ENCODE measurements around the gene SPRED3.
"Not testable (repeated sequence)": the region's sequence is repeated elsewhere in the genome, so short reads cannot be mapped to it uniquely, and the experiment has no call there.

Gene SPRED3

DNA sequence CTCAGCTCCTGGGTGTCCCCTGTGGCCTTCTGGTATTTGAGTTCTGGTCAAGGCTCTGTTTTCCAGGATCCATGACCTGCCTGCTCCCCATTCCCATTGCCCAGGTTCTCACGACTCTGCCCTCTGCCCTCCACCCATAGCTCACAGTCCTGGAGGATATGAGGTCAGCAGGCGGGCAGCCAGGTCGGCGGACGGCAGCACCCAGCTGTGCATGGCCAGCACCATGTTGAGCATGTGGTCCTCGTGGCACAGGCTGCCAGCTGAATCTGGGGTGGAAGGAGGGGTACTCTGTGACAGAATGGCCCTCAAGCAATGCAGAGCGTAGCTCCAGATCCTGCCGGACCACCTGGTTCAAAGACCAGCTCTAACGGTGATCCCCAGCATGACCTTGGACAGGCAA lies 32.4 kb downstream of the SPRED3 start:
- no peak for DNase-seq (ENCODE audit: low read depth)

DNA sequence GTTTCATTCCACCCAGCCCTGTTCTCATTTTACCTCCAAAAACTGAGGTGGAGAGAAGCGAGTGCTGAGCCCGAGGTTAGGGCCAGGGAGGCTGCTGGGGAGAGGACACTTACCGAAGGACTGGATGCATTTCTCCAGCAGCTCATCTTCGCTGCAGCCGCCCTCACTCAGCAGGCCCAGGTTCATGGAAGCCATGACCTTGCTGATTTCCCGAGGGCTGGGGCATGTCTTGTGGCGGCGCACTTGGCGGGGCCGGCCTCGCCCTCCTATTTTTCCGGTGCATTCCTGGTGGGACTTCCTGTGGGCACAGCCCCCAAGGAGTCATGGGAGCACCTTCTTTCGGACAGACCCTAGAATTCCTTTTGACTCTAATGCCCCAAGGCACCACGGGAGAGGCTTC lies 33.4 kb downstream of the SPRED3 start:
- no peak for DNase-seq (ENCODE audit: low read depth)

DNA sequence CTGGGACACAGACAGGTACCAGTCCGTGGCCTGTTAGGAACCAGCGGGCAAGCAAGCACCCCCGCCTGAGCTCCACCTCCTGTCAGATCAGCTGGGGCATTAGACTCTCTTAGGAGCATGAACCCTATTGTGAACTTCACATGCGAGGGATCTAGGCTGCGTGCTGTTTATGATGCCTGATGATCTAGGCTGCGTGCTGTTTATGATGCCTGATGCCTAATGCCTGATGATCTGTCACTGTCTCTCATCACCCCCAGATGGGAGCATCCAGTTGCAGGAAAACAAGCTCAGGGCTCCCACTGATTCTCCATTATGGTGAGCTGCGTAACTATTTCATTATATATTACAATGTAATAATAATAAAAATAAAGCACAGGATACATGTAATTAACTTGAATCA lies 33.9 kb downstream of the SPRED3 start:
- no peak for DNase-seq (ENCODE audit: low read depth)

DNA sequence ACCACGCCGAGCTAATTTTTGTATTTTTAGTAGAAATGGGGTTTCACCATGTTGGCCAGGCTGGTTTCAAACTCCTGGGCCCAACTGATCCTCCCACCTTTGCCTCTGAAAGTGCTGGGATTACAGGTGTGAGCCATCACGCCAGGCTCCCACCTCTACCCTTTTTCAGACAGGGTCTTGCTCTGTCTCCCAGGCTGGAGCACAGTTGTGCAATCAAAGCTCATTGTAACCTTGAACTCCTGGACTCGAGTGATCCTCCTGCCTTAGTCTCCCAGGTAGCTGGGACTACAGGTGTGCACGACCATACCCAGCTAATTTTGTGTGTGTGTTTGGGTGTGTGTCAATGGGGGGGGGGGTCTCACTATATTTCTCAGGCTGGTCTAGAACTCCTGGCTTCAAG lies 35.8 kb downstream of the SPRED3 start:
- DNase-seq (ENCODE audit: low read depth), result no peak

DNA sequence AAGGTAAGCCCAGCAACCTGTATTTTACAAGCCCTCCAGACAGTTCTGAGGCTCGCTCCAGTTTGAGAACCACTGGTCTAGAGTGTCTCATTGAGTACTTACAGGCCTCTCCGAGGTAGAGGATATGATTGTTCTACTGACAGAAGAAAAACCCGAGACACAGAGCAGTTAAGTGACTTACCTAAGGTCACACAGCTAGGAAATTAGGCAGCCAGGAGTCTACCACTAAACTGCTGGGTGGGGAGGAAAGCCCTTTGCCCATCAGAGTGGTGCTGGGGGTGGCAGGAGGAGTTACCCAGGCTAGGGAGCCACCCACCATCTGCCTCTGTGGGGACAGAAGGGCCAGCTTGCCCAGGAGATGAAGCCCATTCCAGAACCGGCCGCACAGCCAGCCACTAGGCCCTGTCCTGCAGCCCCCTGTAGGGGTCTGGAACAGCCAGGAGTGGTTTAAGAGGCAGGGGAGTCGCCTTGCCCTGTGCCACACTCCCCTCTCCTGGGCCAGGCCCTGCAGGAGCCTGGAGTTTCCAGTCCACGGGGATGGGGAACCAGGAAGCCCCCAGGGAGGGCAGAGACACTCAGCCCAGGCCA lies 36.8 kb downstream of the SPRED3 start:
- DNase-seq (ENCODE audit: low read depth), result no peak

DNA sequence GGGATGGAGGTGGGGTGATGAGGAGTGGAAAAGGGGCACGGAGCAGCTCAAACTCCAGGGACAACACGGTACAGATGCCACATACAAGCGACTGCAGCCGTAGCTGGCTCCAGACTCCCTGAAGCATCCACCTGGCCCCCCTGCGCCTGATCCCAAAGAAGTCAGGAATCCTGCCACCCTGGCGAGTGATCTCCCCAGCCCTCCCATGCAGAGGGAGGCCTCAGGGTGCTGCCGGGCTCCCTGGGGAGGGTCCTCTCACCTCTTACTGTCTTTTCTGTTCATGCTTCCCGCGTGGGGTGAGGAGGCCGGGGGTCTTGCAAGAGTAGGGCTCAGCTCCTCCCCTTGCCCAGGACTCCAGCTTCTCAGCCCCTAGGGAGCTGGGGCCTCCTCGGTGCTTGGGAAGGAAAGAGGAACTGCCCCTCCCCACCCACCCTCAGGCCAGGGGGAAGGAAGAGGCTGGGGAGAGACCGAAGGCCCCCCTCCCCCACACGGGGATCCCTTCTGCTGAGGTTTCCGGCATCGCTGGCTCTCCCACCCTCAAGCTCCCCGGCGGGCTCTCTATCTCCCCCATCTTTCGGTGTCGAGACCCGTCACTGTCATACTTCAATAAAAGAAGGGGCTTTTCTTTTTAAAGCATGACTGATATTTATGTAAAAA lies 37.4 kb downstream of the SPRED3 start, which contains the start of gene RASGRP4:
Gene RASGRP4 (minus strand): TSS at position 410 of the 657 bp plus-strand sequence. CDS start 128 bp downstream, at position 282.
- no peak for DNase-seq (ENCODE audit: low read depth)

DNA sequence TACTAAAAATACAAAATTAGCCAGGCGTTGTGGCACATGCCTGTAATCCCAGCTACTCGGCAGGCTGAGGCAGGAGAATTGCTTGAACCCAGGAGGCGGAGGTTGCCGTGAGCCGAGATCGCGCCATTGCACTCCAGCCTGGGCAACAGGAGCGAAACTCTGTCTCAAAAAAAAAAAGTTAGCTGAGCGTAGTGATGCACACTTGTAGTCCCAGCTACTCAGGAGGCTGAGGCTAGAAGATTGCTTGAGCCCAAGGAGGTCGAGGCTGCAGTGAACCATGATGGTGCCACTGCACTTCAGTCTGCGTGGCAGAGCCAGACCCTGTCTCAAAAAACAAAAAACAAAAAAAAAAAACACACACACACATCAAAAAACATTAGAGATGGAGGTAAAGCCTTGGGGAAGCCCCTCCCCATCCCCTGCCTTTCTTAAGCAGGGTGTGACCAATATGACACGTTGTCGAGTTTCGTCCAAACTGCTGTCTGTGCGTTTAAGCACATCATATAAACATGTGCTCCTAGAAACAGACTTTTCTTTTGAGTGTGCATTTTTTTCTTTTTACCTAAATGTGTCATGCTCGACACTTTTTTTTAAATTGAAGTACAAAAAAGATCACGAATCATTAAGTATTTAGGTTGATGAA lies 38.7 kb downstream of the SPRED3 start:
- not testable (repeated sequence) for DNase-seq (ENCODE audit: low read depth)

DNA sequence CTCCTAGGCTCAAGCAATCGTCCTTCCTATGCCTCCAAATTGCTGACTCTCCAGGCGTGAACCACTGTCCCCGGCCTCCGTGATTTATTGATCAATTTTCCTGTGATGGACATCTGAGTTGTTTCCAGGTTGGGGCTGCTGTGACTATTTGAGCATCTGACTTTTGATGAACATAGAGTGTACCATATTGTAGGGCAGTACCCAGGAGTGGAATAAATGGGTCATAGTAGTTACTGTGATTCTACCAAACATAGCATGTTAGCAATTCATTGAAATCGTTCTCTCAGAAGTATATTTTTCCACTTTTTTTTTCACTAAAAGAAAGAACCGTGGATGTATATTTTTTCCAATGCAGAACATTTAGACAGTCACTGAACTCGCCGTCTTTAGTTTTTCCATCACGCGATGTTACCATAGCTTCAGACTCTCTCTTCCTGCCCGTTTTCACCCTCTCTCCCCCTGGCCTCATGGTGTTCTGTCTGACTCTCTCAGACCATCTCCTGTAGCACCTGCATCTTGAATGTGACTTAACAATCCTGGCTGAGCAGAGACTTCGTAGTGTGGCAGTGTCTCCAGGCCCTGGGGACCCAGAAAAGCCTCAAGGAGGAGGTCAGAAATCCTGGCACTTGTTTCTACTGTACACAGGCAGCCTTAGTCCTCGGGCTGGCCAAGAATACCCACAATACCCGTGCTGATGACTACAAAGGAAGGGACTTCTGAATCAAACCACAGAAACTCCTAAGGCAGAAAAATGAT lies 40.7 kb downstream of the SPRED3 start:
- no peak for DNase-seq (ENCODE audit: low read depth)

DNA sequence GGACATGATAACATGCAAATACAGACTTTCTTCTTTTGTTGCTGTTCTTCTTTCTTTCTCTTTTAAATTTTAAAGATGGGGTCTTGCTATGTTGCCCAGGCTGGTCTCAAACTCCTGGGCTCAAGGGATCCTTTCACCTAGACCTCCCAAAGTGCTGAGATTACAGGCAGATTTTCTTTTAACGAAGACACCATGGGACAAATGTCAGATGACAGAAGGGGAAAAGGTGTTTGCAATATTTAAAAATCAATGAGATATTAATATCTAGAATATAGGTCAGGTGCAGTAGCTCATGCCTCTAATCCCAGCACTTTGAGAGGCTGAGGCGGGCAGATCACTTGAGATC lies 41.3 kb downstream of the SPRED3 start:
- DNase-seq (ENCODE audit: low read depth), result no peak

DNA sequence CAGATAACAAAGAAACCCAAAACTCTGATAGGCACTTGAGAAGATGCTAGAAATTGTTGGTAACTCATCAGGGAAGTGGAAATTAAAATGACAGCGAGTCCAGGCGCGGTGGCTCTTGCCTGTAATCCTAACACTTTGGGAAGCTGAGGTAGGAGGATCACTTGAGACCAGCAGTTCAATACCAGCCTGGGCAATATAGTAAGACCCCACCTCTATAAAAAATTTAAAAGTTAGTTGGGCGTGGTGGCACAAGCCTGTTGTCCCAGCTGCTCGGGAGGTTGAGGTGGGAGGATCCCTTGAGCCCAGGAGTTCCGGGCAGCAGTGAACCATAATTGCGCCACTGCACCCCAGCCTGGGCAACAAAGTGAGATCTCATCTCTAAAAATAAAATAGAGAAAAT lies 42.4 kb downstream of the SPRED3 start:
- DNase-seq (ENCODE audit: low read depth), result no peak

DNA sequence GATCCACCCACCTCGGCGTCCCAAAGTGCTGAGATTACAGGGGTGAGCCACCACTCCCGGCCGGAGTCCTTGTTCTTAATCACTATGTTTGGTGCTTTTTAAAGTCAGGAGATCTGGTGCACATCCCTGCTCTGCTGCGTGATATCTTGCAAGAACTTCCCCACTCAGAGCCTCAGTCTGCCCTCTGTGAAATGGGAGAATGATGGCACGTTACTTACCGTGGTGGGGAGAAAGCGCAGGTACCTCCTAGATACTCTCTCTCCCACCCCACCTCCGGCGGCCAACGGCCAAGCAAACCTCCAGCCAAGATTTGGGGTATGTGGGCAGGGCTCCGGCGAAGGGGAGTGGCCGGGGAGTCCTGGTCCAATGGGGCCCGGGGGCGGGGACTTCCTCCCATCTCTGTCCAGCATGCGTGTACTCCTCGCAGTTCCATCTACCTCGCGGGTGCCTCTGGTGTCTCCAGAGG lies 44.8 kb downstream of the SPRED3 start, which contains the start of gene RYR1:
Gene RYR1 (plus strand): TSS at position 424 of the 466 bp plus-strand sequence. CDS start 139 bp downstream, outside the sequence.
- DNase-seq (ENCODE audit: low read depth), result no peak

DNA sequence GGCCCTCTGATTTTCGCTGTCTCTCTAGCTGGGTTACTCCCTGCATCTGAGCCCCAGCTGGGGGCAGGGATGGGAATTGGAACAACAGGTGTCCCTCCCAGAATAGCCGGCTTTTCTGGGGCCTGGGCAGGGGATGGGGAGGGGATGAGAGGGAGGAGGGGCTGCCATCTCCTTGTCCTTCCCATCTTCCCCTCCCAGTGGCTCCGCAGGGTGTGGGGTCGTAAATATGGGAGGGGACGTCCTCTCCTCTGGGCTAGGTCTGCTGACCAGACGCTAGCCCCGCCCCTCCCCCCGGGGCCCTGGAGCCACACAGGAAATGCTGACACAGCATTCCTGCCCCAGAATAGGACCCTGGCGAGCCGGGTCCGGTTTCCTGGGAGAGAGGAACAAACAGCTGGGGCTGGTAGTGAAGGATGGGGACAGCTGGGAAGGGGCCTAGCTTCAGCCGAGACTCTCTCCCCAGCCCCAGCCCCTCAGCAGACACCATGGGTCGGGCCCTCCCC lies 46.1 kb downstream of the SPRED3 start:
- DNase-seq (ENCODE audit: low read depth), result no peak

DNA sequence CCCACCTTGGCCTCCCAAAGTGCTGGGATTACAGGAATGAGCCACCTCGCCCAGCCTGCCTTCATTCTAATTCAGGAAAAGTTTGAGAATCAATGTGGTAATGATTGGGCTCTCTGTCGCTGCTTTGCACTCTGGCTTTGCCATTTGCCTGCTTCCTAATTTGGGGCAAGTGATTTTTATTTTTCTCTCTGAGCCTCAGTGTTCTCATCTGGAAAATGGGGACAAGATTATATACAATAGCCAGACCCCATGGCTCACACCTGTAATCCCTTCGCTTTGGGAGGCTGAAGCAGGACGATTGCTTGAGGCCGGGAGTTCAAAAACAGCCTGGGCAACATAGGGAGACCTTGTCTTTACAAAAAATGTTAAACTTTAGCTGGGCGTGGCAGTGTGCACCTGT lies 48.8 kb downstream of the SPRED3 start:
- DNase-seq (ENCODE audit: low read depth), result no peak

DNA sequence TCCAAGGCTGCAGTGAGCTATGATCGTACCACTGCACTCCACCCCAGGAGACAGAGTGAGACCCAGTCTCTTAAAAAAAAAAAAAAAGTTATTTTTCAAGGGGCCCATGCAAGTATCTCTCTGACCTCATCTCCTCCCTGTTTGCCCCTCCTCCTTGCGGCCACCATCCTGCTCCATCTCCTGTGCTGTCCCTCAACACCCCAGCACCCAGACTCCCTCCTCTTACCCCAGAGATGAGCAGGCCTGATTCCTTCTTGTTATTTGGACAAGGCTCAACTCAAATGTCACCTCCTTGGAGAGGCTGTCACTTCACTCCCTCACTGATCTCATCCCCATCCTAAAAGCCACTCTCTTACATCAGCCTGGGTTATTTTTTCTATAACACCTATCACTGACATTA lies 49.4 kb downstream of the SPRED3 start:
- no peak for DNase-seq (ENCODE audit: low read depth)

DNA sequence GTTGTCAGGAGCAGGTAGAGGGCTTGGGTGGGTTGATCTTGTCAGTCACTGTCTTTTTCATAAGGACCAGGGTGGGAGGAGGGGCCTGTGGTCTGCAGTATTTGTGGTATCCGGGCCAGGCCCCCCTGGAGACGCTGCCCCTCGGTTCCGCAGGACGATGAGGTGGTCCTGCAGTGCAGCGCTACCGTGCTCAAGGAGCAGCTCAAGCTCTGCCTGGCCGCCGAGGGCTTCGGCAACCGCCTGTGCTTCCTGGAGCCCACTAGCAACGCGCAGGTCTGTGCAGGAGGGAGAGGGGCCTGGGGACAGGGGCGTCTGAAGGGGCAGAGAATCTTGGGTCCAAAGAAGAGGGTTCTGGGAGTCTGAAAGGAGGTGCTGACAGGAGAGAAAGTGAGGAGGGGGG lies 52.1 kb downstream of the SPRED3 start:
- DNase-seq (ENCODE audit: low read depth), result no peak

DNA sequence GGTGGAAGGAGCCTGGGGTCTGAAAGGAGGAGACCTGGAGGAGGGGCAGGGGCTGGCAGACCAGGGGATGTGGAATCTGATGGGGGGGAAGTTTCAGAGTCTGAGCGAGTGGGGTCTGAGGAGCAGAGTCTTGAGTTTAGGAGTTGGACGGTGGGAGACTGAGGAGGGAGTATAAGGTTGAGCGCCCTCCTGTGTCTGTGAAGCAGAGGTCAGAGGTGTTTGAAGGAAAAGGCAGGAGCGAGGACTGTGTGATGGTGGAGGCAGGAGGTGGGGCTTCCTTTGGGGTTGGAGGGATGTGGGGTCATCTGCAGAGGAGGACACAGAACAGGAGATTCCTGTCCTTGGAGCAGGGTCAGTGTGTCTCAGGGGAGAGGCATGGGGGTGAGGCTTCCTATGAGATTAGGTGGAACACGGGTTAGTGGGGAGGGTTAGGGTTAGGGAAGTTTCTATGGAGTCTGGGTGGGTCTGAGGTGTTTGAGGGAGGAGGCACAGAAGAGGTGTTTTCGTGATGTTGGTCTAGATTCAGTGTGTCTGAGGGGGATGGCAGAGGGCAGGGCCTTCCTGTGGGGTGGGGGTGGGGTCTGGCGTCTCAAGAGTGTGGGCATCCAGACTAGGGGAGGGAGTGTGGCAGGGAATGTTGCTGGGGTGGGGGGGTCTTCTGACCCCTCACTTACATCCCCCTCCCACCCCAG lies 53.3 kb downstream of the SPRED3 start:
- no peak for DNase-seq (ENCODE audit: low read depth)

DNA sequence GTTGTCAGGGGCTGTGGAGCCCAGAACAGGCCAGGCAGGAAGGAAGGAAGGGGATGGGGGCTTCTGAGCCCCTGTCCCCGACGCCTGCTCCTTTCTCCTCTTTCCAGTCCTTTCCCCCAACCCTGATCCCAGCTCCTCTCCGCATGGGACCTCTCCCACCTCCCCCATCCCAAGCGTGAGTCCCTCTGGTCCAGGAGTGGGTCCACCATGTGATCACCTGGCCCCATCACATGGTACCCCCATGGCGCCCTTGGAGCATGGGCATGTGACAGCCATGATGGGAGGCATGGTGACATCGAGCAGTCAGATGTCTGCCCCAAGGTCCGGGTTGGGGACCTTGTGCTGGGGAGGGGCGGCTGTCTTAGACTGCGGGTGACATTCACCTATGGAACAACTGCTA lies 54.2 kb downstream of the SPRED3 start:
- DNase-seq (ENCODE audit: low read depth), result no peak

DNA sequence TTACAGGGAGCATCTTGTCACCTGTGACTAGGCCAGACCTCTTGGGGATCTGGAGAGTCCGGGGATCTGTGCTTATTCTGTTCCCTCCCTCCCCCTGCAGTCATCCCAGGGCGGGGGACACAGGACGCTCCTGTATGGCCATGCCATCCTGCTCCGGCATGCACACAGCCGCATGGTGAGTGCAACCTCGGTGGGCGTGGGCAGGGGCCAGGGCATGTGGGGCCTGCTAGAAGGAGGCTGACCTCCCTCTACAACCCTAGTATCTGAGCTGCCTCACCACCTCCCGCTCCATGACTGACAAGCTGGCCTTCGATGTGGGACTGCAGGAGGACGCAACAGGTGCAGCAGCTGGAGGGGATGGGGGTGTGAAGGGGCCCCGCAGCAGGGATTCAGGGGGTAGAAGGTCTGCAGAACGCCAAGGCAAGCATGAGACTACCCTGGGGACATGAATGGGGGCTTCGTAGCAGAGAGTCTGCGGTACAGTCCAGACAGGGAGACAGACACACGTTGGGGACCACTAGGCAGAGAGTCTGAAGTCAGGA lies 55.0 kb downstream of the SPRED3 start:
- no peak for DNase-seq (ENCODE audit: low read depth)

DNA sequence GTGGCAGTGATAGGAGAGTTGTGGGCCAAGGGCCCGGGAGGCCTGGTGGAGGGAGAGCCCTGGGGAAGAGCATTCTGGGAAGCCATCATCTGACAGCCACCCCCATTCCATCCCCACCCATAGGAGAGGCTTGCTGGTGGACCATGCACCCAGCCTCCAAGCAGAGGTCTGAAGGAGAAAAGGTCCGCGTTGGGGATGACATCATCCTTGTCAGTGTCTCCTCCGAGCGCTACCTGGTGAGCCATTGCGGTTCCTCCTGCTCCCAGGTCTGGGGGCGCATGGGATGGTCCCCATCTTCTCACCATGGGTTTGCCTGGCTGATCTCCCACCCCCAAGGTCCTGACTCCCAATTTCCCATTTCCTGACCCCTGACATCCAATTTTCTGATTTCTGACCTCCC lies 55.5 kb downstream of the SPRED3 start:
- DNase-seq (ENCODE audit: low read depth), result no peak

DNA sequence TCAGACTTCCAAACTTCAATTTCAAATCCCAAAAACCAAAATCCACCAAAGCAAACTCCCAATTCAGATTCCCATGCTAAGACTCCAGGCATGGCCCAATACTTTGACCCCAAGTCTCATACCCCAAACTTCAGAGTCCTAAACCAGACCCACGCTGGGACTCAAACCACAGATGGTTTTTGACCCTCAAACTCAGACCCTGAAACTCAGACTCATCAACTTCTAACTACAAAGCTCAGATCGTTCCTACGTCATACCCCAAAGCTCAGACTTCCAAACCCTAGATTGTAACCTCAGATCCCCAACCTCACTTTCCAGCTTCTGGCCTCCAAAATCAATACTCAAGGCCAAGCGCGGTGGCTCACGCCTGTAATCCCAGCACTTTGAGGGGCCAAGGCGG lies 56.9 kb downstream of the SPRED3 start:
- DNase-seq (ENCODE audit: low read depth), result no peak

DNA sequence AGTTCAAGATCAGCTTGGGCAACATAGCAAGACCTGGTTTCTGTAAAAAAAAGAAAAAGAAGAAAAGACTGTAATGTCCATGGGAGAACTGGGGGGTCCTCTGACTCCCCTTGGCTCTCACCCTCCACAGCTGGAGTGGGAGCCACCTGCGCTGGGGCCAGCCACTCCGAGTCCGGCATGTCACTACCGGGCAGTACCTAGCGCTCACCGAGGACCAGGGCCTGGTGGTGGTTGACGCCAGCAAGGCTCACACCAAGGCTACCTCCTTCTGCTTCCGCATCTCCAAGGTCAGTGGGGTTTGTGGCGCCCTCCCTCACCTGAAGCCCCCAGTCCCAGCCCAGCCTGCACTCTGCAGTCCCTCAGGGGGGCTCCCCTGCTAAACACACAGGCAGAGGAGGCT lies 59.7 kb downstream of the SPRED3 start:
- no peak for DNase-seq (ENCODE audit: low read depth)
